A549 (cell line): ENCODE data around the gene DNAH8. TPM values are rescaled to one million over a fixed set of nuclear protein-coding genes. Genes with fewer than 3 reads are reported as not detected.

ENCODE experiments used
- ATAC-seq, 2 experiments: fragments of 200-7000 bp in 1 of 2; fragments of >200 bp in 1 of 2; cut with Nextera tagmentation in 1 of 2; cut with Tn5 transposase in 1 of 2; 3 replicates each; pipeline versions ENCODE4 v1.8.0 to v1.9.1; 2018 to 2020; ENCODE audit warnings: mild to moderate bottlenecking in 1 of 2, moderate library complexity in 1 of 2
- CTCF ChIA-PET: fragments of 300-600 bp; sonication (Branson Sonifier 250); formaldehyde crosslinking; extraction: SDS; loops from one replicate; lab custom pipeline; 2021; ENCODE audit warnings: antibody characterized with exemption, inconsistent platforms; lab: Yijun Ruan, JAX
- POLR2A ChIA-PET: fragments of 350-600 bp; formaldehyde crosslinking; extraction: SDS; loops from one replicate; lab custom pipeline; 2021; ENCODE audit warnings: antibody characterized with exemption, inconsistent platforms; lab: Yijun Ruan, JAX
- DNase-seq, 2 experiments: peaks; one replicate each; pipeline versions ENCODE4 v3.0.0 to v3.0.0-alpha.2; 2011 to 2016; ENCODE audit warnings: low read depth in 1 of 2, low spot score in 1 of 2
- FAIRE-seq: peaks from 2 replicates; lab custom pipeline; 2011; peaks lifted over from hg19 to GRCh38; lab: Jason Lieb, UNC
- H3K27ac ChIP-seq, 2 experiments: fragments of >200 bp; sonication (Bioruptor Twin); formaldehyde crosslinking; 3 replicates each; pipeline ENCODE4 v1.5.1; 2016 to 2017
- H3K4me1 ChIP-seq: fragments of >200 bp; sonication (Bioruptor Twin); formaldehyde crosslinking; 3 replicates; pipeline ENCODE4 v1.6.1; 2016
- H3K4me2 ChIP-seq: fragments of >200 bp; sonication (Bioruptor Twin); formaldehyde crosslinking; 3 replicates; pipeline ENCODE4 v1.6.1; 2016
- H3K4me3 ChIP-seq: fragments of >200 bp; sonication (Bioruptor Twin); formaldehyde crosslinking; 3 replicates; pipeline ENCODE4 v1.5.1; 2016
- H3K9me3 ChIP-seq: fragments of >200 bp; sonication (Bioruptor Twin); formaldehyde crosslinking; 3 replicates; pipeline ENCODE4 v1.6.1; 2016
- CBX2 ChIP-seq: fragments of 200-600 bp; sonication (generic); IDR thresholded peaks from 2 replicates; pipeline ENCODE4 v1.6.1; 2016; ENCODE audit warnings: low read depth, mild to moderate bottlenecking, borderline replicate concordance
- CBX8 ChIP-seq: fragments of 200-600 bp; sonication (generic); IDR thresholded peaks from 2 replicates; pipeline ENCODE4 v1.6.1; 2016
- CEBPB ChIP-seq, 2 experiments: fragments of >200 bp in 1 of 2; sonication (Bioruptor Twin) in 1 of 2; formaldehyde crosslinking in 1 of 2; IDR thresholded peaks; 2 replicates each; pipeline ENCODE4 v1.6.1; 2012 to 2016
- CHD4 ChIP-seq: fragments of 200-600 bp; sonication (generic); IDR thresholded peaks from 2 replicates; pipeline ENCODE4 v1.6.1; 2016; ENCODE audit warnings: antibody characterized with exemption, mild to moderate bottlenecking, borderline replicate concordance
- ESRRA ChIP-seq: fragments of 150-350 bp; IDR thresholded peaks from 2 replicates; pipeline ENCODE4 v1.6.1; 2014; ENCODE audit warnings: mild to moderate bottlenecking, low read length, borderline replicate concordance
- FOSL2 ChIP-seq, 2 experiments: fragments of 450-650 bp in 1 of 2; fragments of >200 bp in 1 of 2; sonication (Bioruptor Twin) in 1 of 2; formaldehyde crosslinking; IDR thresholded peaks; 2 replicates each; pipeline versions ENCODE4 v1.5.0 to v1.6.1; 2016 to 2020; ENCODE audit warnings: mild to moderate bottlenecking in 1 of 2, moderate library complexity in 1 of 2
- HOXB13 ChIP-seq: fragments of 250-450 bp; sonication (Bioruptor Pico); IDR thresholded peaks from 2 replicates; pipeline ENCODE4 v1.5.0; 2020; ENCODE audit warnings: low read depth, mild to moderate bottlenecking, moderate library complexity
- JUN ChIP-seq, 2 experiments: fragments of >200 bp; sonication (Bioruptor Twin); formaldehyde crosslinking; IDR thresholded peaks; 2 replicates in 1 of 2; 3 replicates in 1 of 2; pipeline ENCODE4 v1.6.1; 2016 to 2017
- NFE2L2 ChIP-seq: fragments of 150-350 bp; conservative IDR thresholded peaks from 2 replicates; pipeline ENCODE4 v1.6.1; 2014; ENCODE audit warnings: low read length
- NPAS2 ChIP-seq: fragments of 250-450 bp; sonication (Bioruptor Pico); IDR thresholded peaks from 2 replicates; pipeline ENCODE4 v1.8.0; 2022; ENCODE audit warnings: mild to moderate bottlenecking, moderate library complexity, borderline replicate concordance
- NR3C1 ChIP-seq: fragments of >200 bp; sonication (Bioruptor Twin); formaldehyde crosslinking; IDR thresholded peaks from 3 replicates; pipeline ENCODE4 v1.6.1; 2017
- RCOR1 ChIP-seq: fragments of 150-350 bp; IDR thresholded peaks from 2 replicates; pipeline ENCODE4 v1.6.1; 2014; ENCODE audit warnings: antibody characterized with exemption, low read length, low read depth
- RNF2 ChIP-seq: fragments of 200-600 bp; sonication (generic); IDR thresholded peaks from 2 replicates; pipeline ENCODE4 v1.6.1; 2016; ENCODE audit warnings: low read depth, mild to moderate bottlenecking, antibody characterized with exemption, moderate library complexity, borderline replicate concordance
- SREBF2 ChIP-seq: fragments of 450-650 bp; IDR thresholded peaks from 2 replicates; pipeline ENCODE4 v1.6.1; 2014; ENCODE audit warnings: mild to moderate bottlenecking, moderate library complexity
- TFCP2L1 ChIP-seq: fragments of 250-450 bp; sonication (Bioruptor Pico); IDR thresholded peaks from 2 replicates; pipeline ENCODE4 v1.5.0; 2021; ENCODE audit warnings: mild to moderate bottlenecking
- TP53 ChIP-seq: fragments of 250-450 bp; sonication (Bioruptor Pico); IDR thresholded peaks from 2 replicates; pipeline ENCODE4 v1.5.0; 2021; ENCODE audit warnings: mild to moderate bottlenecking, moderate library complexity
- ZFP36 ChIP-seq: fragments of 450-650 bp; IDR thresholded peaks from 2 replicates; pipeline ENCODE4 v1.6.1; 2014; ENCODE audit warnings: borderline replicate concordance; ENCODE audit not compliant: partially characterized antibody
- WGBS: methylation state at CpG from one replicate; pipeline ENCODE4 v1.1.6; 2017; ENCODE audit errors: missing lambda C conversion rate; 5-methylcytosine and 5-hydroxymethylcytosine counted together
- polyA plus RNA-seq, 4 experiments: library from polyadenylated mRNA; depleted of rRNA in 3 of 4; stranded (reverse); fragments of >200 nt; fragmentation: RNase III in 1 of 4; extraction: RNeasy Plus Mini Kit Qiagen cat#74134 plus additional on column Dnase treatment in 1 of 4; gene quantifications; 2 replicates in 3 of 4; 3 replicates in 1 of 4; pipeline ENCODE4 v1.2.3, GENCODE V29; 2011 to 2017
- TF ChIP-seq, protein P1 (sequence below): fragments of 450-650 bp; IDR thresholded peaks from 2 replicates; pipeline ENCODE4 v1.6.1; 2014; ENCODE audit warnings: antibody characterized with exemption
- TF ChIP-seq, protein P2 (sequence below): fragments of >200 bp; sonication (Bioruptor Twin); formaldehyde crosslinking; IDR thresholded peaks from 2 replicates; pipeline ENCODE4 v1.6.1; 2016
- TF ChIP-seq, protein P3 (sequence below): IDR thresholded peaks from 2 replicates; pipeline ENCODE4 v1.6.1; 2012; ENCODE audit warnings: low read depth, borderline replicate concordance
- TF ChIP-seq, protein P4 (sequence below): fragments of 200-600 bp; sonication (generic); IDR thresholded peaks from 2 replicates; pipeline ENCODE4 v1.6.1; 2016; ENCODE audit warnings: antibody characterized with exemption, mild to moderate bottlenecking, moderate library complexity
- TF ChIP-seq, protein P5 (sequence below): IDR thresholded peaks from 2 replicates; pipeline ENCODE4 v1.6.1; 2012
- TF ChIP-seq, protein P6 (sequence below): fragments of 250-450 bp; sonication (Bioruptor Pico); IDR thresholded peaks from 2 replicates; pipeline ENCODE4 v1.5.0; 2021; ENCODE audit warnings: mild to moderate bottlenecking, moderate library complexity, borderline replicate concordance

The DNAH8 gene
- polyA plus RNA-seq, 2 of the 4 experiments (the other 2 are of a cell fraction) = not detected

DNA sequence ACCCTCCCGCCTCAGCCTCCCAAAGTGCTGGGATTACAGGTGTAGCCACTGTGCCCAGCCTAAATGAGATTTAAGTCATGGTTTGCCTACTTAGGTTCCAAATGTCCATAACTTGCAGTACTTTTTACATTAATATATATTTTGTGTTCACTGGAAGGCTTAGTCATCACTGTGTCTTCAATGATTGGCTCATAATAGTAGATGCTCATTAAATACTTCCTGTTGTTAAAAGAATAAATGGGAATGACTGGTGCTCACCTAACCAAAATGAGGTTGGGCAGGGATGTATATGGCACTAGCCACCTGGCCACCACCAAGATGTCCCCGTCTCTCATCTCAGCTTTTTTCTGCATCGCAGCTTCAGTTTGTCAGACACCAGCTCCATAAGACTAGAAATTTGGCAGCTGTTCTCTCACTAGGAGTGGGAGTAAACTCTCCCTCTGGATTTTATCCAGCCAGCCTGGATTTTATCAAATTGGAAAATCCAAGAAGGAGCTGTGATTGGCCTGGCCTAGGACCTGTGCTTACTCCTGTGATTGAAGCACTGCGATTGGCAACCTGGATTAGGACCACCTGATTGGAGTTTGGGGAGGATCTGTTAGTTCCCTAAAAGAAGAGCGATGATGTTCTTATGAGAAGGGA is 11.0 kb upstream of the DNAH8 start:
- Histone ChIP-seq H3K4me3 (no peak overlapping the region), H3K9me3 (no peaks in the 10 kb centered on the region), H3K4me1 (0 out of 3 replicates have a peak, but pooled peaks cover 3% of the 10 kb centered on the region), H3K4me2 (no peak overlapping the region), H3K27ac (no peak overlapping the region)
- no peak for FAIRE-seq
- 74% methylated on average over 5 of the region's 5 CpGs for WGBS
- TF ChIP-seq SREBF2 = no peak
- no peak for TF ChIP-seq TP53 (CRISPR knock-in tag)
- no peak for TF ChIP-seq CHD4
- TF ChIP-seq, protein P1, sequence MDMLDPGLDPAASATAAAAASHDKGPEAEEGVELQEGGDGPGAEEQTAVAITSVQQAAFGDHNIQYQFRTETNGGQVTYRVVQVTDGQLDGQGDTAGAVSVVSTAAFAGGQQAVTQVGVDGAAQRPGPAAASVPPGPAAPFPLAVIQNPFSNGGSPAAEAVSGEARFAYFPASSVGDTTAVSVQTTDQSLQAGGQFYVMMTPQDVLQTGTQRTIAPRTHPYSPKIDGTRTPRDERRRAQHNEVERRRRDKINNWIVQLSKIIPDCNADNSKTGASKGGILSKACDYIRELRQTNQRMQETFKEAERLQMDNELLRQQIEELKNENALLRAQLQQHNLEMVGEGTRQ = no peak
- no peak for TF ChIP-seq NFE2L2
- ChIA-PET POLR2A (interaction anchor here (1.1 kb wide), 1 partner anchor 71 kb away, joined by 3 read pairs; no protein-coding TSS in a partner anchor), CTCF (no interaction called here)
- DNase-seq = no peak
- ATAC-seq = no peak

DNA sequence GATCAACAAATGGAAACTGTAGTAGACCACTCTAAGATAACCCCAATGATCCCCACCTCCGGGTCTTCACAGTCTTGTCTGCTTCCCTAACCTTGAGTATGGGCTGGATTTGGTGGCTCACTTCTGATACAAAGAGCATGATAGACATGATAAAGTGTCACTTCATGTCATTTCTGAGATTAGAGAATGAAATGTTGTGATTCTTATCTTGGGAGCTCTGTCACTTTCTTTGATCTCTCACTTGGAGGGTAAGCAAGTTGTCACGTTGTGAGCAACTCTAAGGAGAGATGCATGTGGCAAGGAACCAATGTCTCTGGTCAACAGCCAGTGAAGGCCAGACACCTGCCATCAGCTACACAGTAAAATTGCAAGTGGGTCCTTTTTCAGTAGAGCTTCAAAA is 9.2 kb upstream of the DNAH8 start:
- ChIA-PET CTCF (interaction anchor here (0.6 kb wide), 1 partner anchor 672 kb away, joined by 3 read pairs; no protein-coding TSS in a partner anchor), POLR2A (no interaction called here)
- no peak overlapping the region for H3K4me2 ChIP-seq
- H3K4me3 ChIP-seq = no peak overlapping the region
- 33% methylated on average over 2 of the region's 2 CpGs for WGBS
- H3K27ac ChIP-seq = no peak overlapping the region
- FAIRE-seq (no peak), ATAC-seq (no peak), DNase-seq (no peak)
- H3K4me1 ChIP-seq = 0 out of 3 replicates have a peak, but pooled peaks cover 3% of the 10 kb centered on the region
- H3K9me3 ChIP-seq = no peaks in the 10 kb centered on the region
- TF ChIP-seq CEBPB (IDR thresholded peaks at IDR 0.05) = no peak
- no peak for TF ChIP-seq ZFP36
- TF ChIP-seq, protein P2, sequence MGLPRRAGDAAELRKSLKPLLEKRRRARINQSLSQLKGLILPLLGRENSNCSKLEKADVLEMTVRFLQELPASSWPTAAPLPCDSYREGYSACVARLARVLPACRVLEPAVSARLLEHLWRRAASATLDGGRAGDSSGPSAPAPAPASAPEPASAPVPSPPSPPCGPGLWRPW = no peak
- no peak for TF ChIP-seq NR3C1
- no peak for TF ChIP-seq JUN (IDR thresholded peaks at IDR 0.05)
- no peak for TF ChIP-seq NPAS2 (CRISPR knock-in tag)
- no peak for TF ChIP-seq NFE2L2
- TF ChIP-seq CBX8 = no peak
- TF ChIP-seq, protein P3, sequence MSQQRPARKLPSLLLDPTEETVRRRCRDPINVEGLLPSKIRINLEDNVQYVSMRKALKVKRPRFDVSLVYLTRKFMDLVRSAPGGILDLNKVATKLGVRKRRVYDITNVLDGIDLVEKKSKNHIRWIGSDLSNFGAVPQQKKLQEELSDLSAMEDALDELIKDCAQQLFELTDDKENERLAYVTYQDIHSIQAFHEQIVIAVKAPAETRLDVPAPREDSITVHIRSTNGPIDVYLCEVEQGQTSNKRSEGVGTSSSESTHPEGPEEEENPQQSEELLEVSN = no peak
- TF ChIP-seq HOXB13 (CRISPR knock-in tag) = no peak

DNA sequence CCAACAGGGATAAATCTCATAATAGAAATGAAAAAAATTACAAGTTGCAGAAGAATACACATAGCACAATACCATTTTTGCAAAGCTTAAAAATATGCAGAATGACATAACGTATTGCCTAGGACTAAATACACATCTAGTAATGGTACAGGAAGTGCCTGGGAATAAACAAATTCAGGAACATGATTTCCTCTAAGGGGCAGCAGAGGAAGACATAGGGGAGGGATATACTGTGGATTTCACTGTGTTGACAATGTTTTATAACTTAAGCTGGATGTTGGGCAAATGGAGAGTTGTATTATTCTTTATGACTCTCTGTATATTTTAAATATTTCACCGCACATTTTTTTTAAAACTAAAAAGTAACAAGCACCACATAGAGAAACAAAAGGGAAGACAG is 6.6 kb upstream of the DNAH8 start:
- Histone ChIP-seq H3K4me2 (no peak overlapping the region), H3K27ac (no peak overlapping the region), H3K4me1 (0 out of 3 replicates have a peak, but pooled peaks cover under 1% of the 10 kb centered on the region), H3K9me3 (no peaks in the 10 kb centered on the region), H3K4me3 (no peak overlapping the region)
- no peak for ATAC-seq
- ChIA-PET CTCF (interaction anchor here (0.8 kb wide), 1 partner anchor 12 kb away, joined by 3 read pairs; no protein-coding TSS in a partner anchor), POLR2A (no interaction called here)
- 38% methylated on average over 2 of the region's 2 CpGs for WGBS
- no peak for FAIRE-seq
- DNase-seq = peak in 1 of 2 experiments; percentile 3
- TF ChIP-seq CBX2 (no peak), NFE2L2 (no peak), RCOR1 (no peak), RNF2 (no peak), TFCP2L1 (CRISPR knock-in tag) (no peak), JUN (IDR thresholded peaks at IDR 0.05) (no peak), FOSL2 (IDR thresholded peaks at IDR 0.05) (no peak), FOSL2 (CRISPR knock-in tag; IDR thresholded peaks at IDR 0.05) (no peak), ESRRA (no peak)
- TF ChIP-seq, protein P4, sequence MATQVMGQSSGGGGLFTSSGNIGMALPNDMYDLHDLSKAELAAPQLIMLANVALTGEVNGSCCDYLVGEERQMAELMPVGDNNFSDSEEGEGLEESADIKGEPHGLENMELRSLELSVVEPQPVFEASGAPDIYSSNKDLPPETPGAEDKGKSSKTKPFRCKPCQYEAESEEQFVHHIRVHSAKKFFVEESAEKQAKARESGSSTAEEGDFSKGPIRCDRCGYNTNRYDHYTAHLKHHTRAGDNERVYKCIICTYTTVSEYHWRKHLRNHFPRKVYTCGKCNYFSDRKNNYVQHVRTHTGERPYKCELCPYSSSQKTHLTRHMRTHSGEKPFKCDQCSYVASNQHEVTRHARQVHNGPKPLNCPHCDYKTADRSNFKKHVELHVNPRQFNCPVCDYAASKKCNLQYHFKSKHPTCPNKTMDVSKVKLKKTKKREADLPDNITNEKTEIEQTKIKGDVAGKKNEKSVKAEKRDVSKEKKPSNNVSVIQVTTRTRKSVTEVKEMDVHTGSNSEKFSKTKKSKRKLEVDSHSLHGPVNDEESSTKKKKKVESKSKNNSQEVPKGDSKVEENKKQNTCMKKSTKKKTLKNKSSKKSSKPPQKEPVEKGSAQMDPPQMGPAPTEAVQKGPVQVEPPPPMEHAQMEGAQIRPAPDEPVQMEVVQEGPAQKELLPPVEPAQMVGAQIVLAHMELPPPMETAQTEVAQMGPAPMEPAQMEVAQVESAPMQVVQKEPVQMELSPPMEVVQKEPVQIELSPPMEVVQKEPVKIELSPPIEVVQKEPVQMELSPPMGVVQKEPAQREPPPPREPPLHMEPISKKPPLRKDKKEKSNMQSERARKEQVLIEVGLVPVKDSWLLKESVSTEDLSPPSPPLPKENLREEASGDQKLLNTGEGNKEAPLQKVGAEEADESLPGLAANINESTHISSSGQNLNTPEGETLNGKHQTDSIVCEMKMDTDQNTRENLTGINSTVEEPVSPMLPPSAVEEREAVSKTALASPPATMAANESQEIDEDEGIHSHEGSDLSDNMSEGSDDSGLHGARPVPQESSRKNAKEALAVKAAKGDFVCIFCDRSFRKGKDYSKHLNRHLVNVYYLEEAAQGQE = no peak
- TF ChIP-seq, protein P2 = no peak
- TF ChIP-seq, protein P5, sequence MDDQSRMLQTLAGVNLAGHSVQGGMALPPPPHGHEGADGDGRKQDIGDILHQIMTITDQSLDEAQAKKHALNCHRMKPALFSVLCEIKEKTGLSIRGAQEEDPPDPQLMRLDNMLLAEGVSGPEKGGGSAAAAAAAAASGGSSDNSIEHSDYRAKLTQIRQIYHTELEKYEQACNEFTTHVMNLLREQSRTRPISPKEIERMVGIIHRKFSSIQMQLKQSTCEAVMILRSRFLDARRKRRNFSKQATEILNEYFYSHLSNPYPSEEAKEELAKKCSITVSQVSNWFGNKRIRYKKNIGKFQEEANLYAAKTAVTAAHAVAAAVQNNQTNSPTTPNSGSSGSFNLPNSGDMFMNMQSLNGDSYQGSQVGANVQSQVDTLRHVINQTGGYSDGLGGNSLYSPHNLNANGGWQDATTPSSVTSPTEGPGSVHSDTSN = no peak
- TF ChIP-seq, protein P6, sequence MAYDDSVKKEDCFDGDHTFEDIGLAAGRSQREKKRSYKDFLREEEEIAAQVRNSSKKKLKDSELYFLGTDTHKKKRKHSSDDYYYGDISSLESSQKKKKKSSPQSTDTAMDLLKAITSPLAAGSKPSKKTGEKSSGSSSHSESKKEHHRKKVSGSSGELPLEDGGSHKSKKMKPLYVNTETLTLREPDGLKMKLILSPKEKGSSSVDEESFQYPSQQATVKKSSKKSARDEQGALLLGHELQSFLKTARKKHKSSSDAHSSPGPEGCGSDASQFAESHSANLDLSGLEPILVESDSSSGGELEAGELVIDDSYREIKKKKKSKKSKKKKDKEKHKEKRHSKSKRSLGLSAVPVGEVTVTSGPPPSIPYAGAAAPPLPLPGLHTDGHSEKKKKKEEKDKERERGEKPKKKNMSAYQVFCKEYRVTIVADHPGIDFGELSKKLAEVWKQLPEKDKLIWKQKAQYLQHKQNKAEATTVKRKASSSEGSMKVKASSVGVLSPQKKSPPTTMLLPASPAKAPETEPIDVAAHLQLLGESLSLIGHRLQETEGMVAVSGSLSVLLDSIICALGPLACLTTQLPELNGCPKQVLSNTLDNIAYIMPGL (CRISPR knock-in tag) = no peak
